ENCODE data around the gene FBXW8. TPM values are rescaled to one million over a fixed set of nuclear protein-coding genes. Genes with fewer than 3 reads are reported as not detected.

FBXW8 gene
- total and polyA plus RNA-seq, 2 donors (not counting 1 experiment from before 2014, with no cell fraction given): 12.1 to 23.5 TPM

DNA sequence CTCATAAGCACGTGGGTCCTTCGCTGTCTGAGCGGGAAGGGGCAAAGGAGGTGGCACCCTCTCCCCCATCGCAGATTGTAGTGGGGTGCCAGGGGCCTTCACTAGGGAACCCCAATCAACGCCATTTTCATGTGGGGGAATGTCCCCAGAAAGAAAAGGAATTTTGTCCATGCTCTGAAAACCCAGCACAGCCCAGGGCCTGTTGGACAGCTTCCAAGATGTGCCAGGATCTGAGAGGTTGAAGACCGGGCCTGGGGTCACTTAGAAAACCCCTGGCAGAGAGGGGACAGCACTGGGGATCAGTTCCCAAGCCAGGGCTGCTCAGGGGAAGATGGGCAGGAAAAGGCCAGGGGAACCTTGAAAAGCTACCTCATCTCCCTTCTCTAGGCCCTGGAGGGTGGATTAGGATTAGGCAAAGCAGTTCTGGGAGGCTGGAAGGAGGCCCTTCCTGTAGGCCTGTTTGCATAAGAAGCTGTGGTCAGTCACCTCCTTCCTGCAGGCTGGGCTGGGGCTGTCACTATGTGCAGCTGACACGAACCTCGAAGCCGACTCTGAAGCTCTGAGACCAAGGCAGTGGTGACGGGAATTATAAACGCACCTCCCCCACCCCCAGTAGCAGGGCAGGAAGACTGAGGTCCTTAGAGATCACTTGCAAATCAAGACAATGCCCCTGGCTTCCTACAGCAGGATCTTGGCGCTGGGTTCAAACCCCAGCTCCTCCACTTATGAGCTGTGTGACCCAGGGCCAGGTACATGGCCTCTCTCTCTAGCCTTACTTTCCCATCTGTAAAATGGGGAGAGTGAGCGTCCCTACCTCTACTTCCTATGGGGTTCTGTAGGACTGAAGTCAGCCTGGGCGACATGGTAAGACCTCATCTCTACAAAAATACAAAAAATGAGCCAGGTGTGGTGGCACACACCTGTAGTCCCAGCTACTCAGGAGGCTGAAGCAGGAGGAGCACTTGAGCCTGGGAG lies 159.5 kb downstream of the FBXW8 start:
- Histone ChIP-seq H4K20me1 (ENCODE audit: control insufficient read depth, insufficient read depth, low read length, poor library complexity, severe bottlenecking) (no peaks in the 10 kb centered on the region), H2AFZ (ENCODE audit: insufficient read depth, low read depth, low read length, poor library complexity, severe bottlenecking) (no peak overlapping the region), H3K4me1 (ENCODE audit: control insufficient read depth in 2 of 2, insufficient read depth in 2 of 2, low read length in 2 of 2) (peaks cover 0 to 8% of the 10 kb centered on the region in 2 donors), H3K27me3 (replicated peaks in 1 of 4; ENCODE audit: control extremely low read depth in 1 of 4, control insufficient read depth in 3 of 4, insufficient read depth in 4 of 4, low read length in 3 of 4) (no peaks in the 10 kb centered on the region), H3K36me3 (replicated peaks in 1 of 2; ENCODE audit: control extremely low read depth in 1 of 2, control insufficient read depth in 1 of 2, extremely low read depth in 1 of 2, insufficient read depth in 2 of 2, low read length in 1 of 2) (no peaks in the 10 kb centered on the region), H3K79me2 (ENCODE audit: control insufficient read depth, insufficient read depth, low read length) (no peaks in the 10 kb centered on the region), H3K4me3 (ENCODE audit: control extremely low read depth in 1 of 5, extremely low read depth in 1 of 5, insufficient read depth in 1 of 5, low read depth in 2 of 5, low read length in 4 of 5) (no peak overlapping the region), H3K4me2 (replicated peaks; ENCODE audit: low read depth, low read length, poor library complexity, severe bottlenecking) (no peak overlapping the region), H3K9ac (ENCODE audit: low read length) (no peak overlapping the region), H3K9me3 (ENCODE audit: control extremely low read depth in 1 of 3, control insufficient read depth in 2 of 3, insufficient read depth in 1 of 3, low read length in 2 of 3) (no peaks in the 10 kb centered on the region), H3K27ac (ENCODE audit: low read length in 2 of 2) (no peak overlapping the region)
- WGBS (ENCODE audit: insufficient coverage): 68% methylated on average over 12 of the region's 14 CpGs
- no peak for ATAC-seq (ENCODE audit: low read depth)
- Mint-ChIP-seq H3K27ac (no peak overlapping the region), H3K9me3 (ENCODE audit: insufficient read depth) (no peaks in the 10 kb centered on the region), H3K4me1 (peaks cover 1% of the 10 kb centered on the region), H3K27me3 (no peaks in the 10 kb centered on the region), H3K4me3 (no peak overlapping the region)
- intact Hi-C loops (cut with micrococcal nuclease): no loop called here
- CTCF ChIA-PET: no interaction called here
- DNase-seq: no peak
- POLR2A ChIA-PET: no interaction called here
- TF ChIP-seq, protein P1, sequence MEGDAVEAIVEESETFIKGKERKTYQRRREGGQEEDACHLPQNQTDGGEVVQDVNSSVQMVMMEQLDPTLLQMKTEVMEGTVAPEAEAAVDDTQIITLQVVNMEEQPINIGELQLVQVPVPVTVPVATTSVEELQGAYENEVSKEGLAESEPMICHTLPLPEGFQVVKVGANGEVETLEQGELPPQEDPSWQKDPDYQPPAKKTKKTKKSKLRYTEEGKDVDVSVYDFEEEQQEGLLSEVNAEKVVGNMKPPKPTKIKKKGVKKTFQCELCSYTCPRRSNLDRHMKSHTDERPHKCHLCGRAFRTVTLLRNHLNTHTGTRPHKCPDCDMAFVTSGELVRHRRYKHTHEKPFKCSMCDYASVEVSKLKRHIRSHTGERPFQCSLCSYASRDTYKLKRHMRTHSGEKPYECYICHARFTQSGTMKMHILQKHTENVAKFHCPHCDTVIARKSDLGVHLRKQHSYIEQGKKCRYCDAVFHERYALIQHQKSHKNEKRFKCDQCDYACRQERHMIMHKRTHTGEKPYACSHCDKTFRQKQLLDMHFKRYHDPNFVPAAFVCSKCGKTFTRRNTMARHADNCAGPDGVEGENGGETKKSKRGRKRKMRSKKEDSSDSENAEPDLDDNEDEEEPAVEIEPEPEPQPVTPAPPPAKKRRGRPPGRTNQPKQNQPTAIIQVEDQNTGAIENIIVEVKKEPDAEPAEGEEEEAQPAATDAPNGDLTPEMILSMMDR (IDR thresholded peaks at IDR 0.05): no peak
- no peak for TF ChIP-seq EZH2 (IDR thresholded peaks at IDR 0.05; ENCODE audit: borderline replicate concordance, insufficient read depth, low read depth, low read length, poor library complexity, severe bottlenecking)

DNA sequence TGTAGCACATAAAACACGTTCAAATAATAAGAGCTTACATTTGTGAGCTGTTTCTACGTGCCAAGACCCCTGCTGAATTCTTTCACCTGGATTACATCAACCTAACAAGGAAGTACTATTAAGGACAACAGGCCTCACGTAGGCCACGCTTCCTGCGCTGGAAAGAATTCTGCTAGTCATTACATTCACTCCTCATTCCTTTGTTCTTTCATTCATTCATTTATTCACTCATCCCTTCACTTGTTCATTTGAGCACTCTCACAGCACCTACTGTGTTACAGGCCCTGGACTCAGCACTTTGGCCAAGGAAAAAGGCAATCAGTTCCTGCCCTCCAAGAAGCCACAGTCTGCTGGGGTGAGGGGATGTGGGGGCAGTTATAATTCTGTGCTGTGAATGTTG lies 160.3 kb downstream of the FBXW8 start:
- H3K4me3 ChIP-seq (ENCODE audit: control extremely low read depth in 1 of 5, extremely low read depth in 1 of 5, insufficient read depth in 1 of 5, low read depth in 2 of 5, low read length in 4 of 5): no peak overlapping the region
- H2AFZ ChIP-seq (ENCODE audit: insufficient read depth, low read depth, low read length, poor library complexity, severe bottlenecking): no peak overlapping the region
- ChIA-PET CTCF (no interaction called here), POLR2A (no interaction called here)
- H3K27ac Mint-ChIP-seq: no peak overlapping the region
- intact Hi-C loops (cut with micrococcal nuclease): no loop called here
- H3K4me1 ChIP-seq (ENCODE audit: control insufficient read depth in 2 of 2, insufficient read depth in 2 of 2, low read length in 2 of 2): peaks cover 0 to 8% of the 10 kb centered on the region in 2 donors
- no peak for TF ChIP-seq EZH2 (IDR thresholded peaks at IDR 0.05; ENCODE audit: borderline replicate concordance, insufficient read depth, low read depth, low read length, poor library complexity, severe bottlenecking)
- TF ChIP-seq, protein P1 (IDR thresholded peaks at IDR 0.05): no peak
- ATAC-seq (ENCODE audit: low read depth): no peak
- H4K20me1 ChIP-seq (ENCODE audit: control insufficient read depth, insufficient read depth, low read length, poor library complexity, severe bottlenecking): no peaks in the 10 kb centered on the region
- 98% methylated on average over 5 of the region's 5 CpGs for WGBS (ENCODE audit: insufficient coverage)
- no peak overlapping the region for H3K27ac ChIP-seq (ENCODE audit: low read length in 2 of 2)
- no peak overlapping the region for H3K4me2 ChIP-seq (replicated peaks; ENCODE audit: low read depth, low read length, poor library complexity, severe bottlenecking)
- no peak for DNase-seq
- H3K9me3 Mint-ChIP-seq (ENCODE audit: insufficient read depth): no peaks in the 10 kb centered on the region
- H3K36me3 ChIP-seq (replicated peaks in 1 of 2; ENCODE audit: control extremely low read depth in 1 of 2, control insufficient read depth in 1 of 2, extremely low read depth in 1 of 2, insufficient read depth in 2 of 2, low read length in 1 of 2): no peaks in the 10 kb centered on the region
- no peak overlapping the region for H3K9ac ChIP-seq (ENCODE audit: low read length)
- no peaks in the 10 kb centered on the region for H3K9me3 ChIP-seq (ENCODE audit: control extremely low read depth in 1 of 3, control insufficient read depth in 2 of 3, insufficient read depth in 1 of 3, low read length in 2 of 3)
- H3K4me3 Mint-ChIP-seq: no peak overlapping the region
- peaks cover 1% of the 10 kb centered on the region for H3K4me1 Mint-ChIP-seq
- no peaks in the 10 kb centered on the region for H3K79me2 ChIP-seq (ENCODE audit: control insufficient read depth, insufficient read depth, low read length)
- no peaks in the 10 kb centered on the region for H3K27me3 ChIP-seq (replicated peaks in 1 of 4; ENCODE audit: control extremely low read depth in 1 of 4, control insufficient read depth in 3 of 4, insufficient read depth in 4 of 4, low read length in 3 of 4)
- no peaks in the 10 kb centered on the region for H3K27me3 Mint-ChIP-seq
